ENCODE measurements around the gene F10. TPM values are rescaled to one million over a fixed set of nuclear protein-coding genes. Genes with fewer than 3 reads are reported as not detected.

Gene F10
- total and polyA plus RNA-seq, 4 experiments from 2014 or later: not detected

DNA sequence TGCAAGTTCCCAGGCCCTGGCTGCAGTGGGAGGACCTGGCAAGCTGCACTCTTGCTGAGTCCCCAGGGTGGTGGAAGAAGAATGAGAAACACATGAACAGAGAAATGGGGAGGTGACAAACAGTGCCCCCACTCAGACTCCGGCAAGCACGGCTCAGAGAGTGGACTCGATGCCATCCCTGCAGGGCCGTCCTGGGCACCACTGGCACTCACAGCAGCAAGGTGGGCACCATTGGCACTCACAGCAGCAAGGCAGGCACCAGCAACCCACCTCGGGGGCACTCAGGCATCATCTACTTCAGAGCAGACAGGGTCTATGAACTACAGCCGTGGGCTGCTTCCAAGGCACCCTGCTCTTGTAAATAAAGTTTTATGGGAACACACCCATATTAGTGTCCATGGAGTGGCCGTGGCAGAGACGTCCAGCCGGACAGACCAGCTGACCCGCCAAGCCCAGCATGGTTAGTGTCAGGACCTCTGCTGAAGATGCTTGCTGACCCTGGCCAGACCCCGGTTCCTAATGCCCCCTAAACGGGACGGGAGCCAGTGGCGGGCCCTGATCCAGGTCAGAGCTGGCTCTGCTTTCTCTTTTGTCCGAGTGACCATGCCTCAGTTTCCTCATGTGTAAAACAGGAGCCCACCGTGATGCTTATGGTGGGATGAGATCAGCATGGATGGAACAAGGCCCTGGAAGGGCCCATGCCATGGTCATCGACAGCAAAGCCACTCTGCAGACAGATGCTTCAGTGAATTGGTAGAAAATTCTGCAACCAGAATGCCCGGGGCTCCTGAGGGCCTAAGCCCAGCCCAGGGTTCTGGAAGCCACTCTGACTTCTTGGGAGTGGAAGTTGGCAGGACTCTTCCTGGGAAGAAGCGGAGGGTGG, 2.1 kb upstream of the F10 start:
- Mint-ChIP-seq H3K4me3 (no peak overlapping the region), H3K27me3 (peaks cover 4 to 6% of the 10 kb centered on the region in 2 donors), H3K9me3 (no peaks in the 10 kb centered on the region), H3K4me1 (peaks cover 0 to 4% (median 0%) of the 10 kb centered on the region in 4 donors), H3K36me3 (no peaks in the 10 kb centered on the region), H3K27ac (no peak overlapping the region)
- no peak overlapping the region for H3K4me3 ChIP-seq (ENCODE audit: low read length in 2 of 2)
- POLR2A ChIA-PET (ENCODE audit: partially characterized antibody): no interaction called here
- no peak overlapping the region for H3K27ac ChIP-seq (ENCODE audit: low read depth, low read length)
- intact Hi-C loops (cut with micrococcal nuclease): no loop called here
- no peaks in the 10 kb centered on the region for H3K4me1 ChIP-seq (ENCODE audit: insufficient read depth, low read length)
- no peak for DNase-seq
- H3K36me3 ChIP-seq (ENCODE audit: insufficient read depth, low read length): no peaks in the 10 kb centered on the region
- CTCF ChIA-PET (ENCODE audit: partially characterized antibody): no interaction called here
- no peaks in the 10 kb centered on the region for H3K27me3 ChIP-seq (ENCODE audit: insufficient read depth, low read length)
- no peaks in the 10 kb centered on the region for H3K9me3 ChIP-seq (ENCODE audit: control insufficient read depth in 1 of 2, low read length in 2 of 2)

DNA sequence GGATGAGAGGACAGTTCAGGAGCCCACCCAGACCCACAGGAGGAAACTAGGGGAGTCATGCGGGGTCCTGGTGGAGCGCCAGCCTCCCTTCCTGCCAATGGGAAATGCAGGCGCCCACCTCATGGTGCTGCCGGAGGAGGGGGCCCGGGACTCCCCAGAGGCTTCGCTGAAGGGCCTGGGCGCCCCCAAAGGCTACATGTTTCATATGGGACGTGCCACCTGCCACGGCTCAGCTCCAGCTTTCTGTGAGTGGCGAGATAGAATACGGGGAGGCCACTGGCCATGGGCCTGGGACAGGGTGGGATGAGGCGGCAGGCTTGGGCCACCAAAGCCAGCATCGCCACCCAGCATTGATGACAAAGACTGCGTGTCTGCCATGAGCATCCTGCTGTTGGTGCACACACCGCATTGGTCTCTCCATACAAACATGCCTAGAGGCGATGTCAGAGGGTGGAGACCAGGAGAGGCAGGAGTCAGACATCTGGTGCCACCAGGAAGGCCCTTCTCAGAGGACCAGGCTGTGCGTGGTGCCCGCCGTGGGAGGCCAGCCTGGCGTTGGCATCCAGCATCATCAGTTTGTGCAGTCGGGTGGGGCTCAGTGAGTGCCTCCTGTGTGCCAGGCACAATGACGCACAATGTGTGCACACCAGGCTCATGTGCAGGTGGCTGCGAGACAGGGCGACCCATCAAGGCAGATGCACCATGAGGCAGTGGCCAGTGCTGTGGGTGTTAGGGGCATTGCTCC, 1.2 kb upstream of the F10 start:
- H3K4me1 Mint-ChIP-seq: peaks cover 0 to 4% (median 0%) of the 10 kb centered on the region in 4 donors
- Histone ChIP-seq H3K4me1 (ENCODE audit: insufficient read depth, low read length) (no peaks in the 10 kb centered on the region), H3K27me3 (ENCODE audit: insufficient read depth, low read length) (no peaks in the 10 kb centered on the region), H3K27ac (ENCODE audit: low read depth, low read length) (no peak overlapping the region), H3K9me3 (ENCODE audit: control insufficient read depth in 1 of 2, low read length in 2 of 2) (no peaks in the 10 kb centered on the region), H3K36me3 (ENCODE audit: insufficient read depth, low read length) (no peaks in the 10 kb centered on the region), H3K4me3 (ENCODE audit: low read length in 2 of 2) (no peak overlapping the region)
- peaks cover 4 to 6% of the 10 kb centered on the region in 2 donors for H3K27me3 Mint-ChIP-seq
- CTCF ChIA-PET (ENCODE audit: partially characterized antibody): no interaction called here
- intact Hi-C loops (cut with micrococcal nuclease): no loop called here
- H3K9me3 Mint-ChIP-seq: no peaks in the 10 kb centered on the region
- H3K27ac Mint-ChIP-seq: no peak overlapping the region
- H3K4me3 Mint-ChIP-seq: no peak overlapping the region
- DNase-seq: no peak
- POLR2A ChIA-PET (ENCODE audit: partially characterized antibody): no interaction called here
- no peaks in the 10 kb centered on the region for H3K36me3 Mint-ChIP-seq

DNA sequence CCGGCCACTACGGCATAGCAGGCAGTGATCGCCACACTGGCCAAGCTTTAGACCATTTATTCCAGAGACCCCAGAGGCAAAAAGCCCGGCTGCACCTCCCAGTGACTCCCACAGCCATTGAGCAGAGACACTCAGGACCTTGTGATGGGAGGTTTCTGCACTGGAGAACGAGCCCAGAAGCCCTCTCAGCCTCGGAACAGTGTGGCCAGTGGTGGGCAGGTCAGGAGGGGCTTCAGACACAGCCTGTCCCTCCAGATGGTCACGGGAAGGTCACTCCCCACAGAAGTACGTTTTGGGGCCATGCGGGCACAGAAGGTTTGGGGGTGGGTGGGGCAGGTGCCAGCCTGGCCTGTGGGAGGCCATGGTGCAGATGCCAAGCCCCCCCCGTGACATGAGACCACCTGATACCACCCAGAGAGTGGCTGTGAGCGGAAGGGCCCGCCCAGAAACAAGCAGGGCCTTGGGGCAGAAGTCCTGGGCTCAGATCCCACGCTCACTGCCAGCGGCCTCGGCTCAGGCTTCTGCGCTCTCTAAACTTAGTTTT, 599 bp upstream of the F10 start:
- no peak overlapping the region for H3K27ac ChIP-seq (ENCODE audit: low read depth, low read length)
- no peak for DNase-seq
- Mint-ChIP-seq H3K36me3 (no peaks in the 10 kb centered on the region), H3K4me1 (peaks cover 0 to 4% (median 0%) of the 10 kb centered on the region in 4 donors), H3K27me3 (peaks cover 3 to 8% of the 10 kb centered on the region in 2 donors), H3K27ac (no peak overlapping the region), H3K4me3 (no peak overlapping the region), H3K9me3 (no peaks in the 10 kb centered on the region)
- CTCF ChIA-PET (ENCODE audit: partially characterized antibody): no interaction called here
- no peak overlapping the region for H3K4me3 ChIP-seq (ENCODE audit: low read length in 2 of 2)
- no peaks in the 10 kb centered on the region for H3K9me3 ChIP-seq (ENCODE audit: control insufficient read depth in 1 of 2, low read length in 2 of 2)
- H3K36me3 ChIP-seq (ENCODE audit: insufficient read depth, low read length): no peaks in the 10 kb centered on the region
- no peaks in the 10 kb centered on the region for H3K27me3 ChIP-seq (ENCODE audit: insufficient read depth, low read length)
- intact Hi-C loops (cut with micrococcal nuclease): no loop called here
- POLR2A ChIA-PET (ENCODE audit: partially characterized antibody): no interaction called here
- no peaks in the 10 kb centered on the region for H3K4me1 ChIP-seq (ENCODE audit: insufficient read depth, low read length)

DNA sequence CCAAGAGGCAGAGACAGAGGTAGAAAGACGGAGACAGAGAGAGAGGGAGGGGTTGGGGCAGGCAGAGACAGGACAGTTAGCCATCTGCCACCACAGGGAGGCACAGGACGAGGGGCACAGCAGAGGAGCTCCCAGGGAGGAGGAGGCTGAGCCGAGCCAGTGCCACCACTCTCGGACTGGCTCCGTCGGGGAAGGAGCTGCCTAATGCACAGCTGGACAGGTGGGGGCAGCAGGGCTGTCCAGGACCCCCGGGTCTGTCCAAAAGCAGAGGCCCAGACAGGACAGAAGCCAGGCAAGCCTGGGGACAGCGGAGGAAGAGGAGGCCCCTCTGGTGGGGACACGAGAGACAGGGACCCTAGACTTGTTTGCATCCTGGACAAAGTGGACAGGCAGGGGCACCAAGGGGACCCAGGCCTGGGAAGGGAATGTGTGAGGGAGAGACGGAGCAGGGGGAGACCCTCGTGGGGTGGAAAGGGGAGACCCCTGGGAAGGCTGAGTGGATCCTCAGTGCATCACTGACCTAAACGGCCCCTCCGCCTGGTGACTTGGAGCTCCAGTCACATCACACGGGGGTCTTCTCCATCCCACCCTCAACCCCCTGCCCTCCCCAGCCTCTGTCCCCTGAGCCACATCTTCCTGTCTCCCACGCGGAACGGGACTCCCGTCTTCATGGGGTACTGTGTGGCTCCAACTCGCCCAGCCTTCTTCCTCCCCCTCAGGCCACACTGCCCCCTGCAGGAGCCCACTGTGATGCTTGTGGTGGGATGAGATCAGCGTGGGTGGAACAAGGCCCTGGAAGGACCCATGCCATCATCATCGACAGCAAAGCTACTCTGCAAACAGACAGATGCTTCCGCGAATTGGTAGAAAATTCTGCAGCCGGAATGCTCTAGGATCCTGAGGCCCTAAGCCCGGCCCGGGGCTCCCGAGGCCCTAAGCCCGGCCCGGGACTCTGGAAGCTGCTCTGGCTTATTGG, 915 bp downstream of the F10 start:
- peaks cover 4 to 15% of the 10 kb centered on the region in 2 donors for H3K27me3 Mint-ChIP-seq
- Histone ChIP-seq H3K4me1 (ENCODE audit: insufficient read depth, low read length) (no peaks in the 10 kb centered on the region), H3K27ac (ENCODE audit: low read depth, low read length) (no peak overlapping the region), H3K9me3 (ENCODE audit: control insufficient read depth in 1 of 2, low read length in 2 of 2) (no peaks in the 10 kb centered on the region), H3K36me3 (ENCODE audit: insufficient read depth, low read length) (no peaks in the 10 kb centered on the region), H3K4me3 (ENCODE audit: low read length in 2 of 2) (no peak overlapping the region), H3K27me3 (ENCODE audit: insufficient read depth, low read length) (no peaks in the 10 kb centered on the region)
- intact Hi-C loops (cut with micrococcal nuclease): no loop called here
- POLR2A ChIA-PET (ENCODE audit: partially characterized antibody): no interaction called here
- H3K4me1 Mint-ChIP-seq: peaks cover 0 to 4% (median 0%) of the 10 kb centered on the region in 4 donors
- CTCF ChIA-PET (ENCODE audit: partially characterized antibody): no interaction called here
- no peaks in the 10 kb centered on the region for H3K9me3 Mint-ChIP-seq
- DNase-seq: no peak
- H3K4me3 Mint-ChIP-seq: no peak overlapping the region
- H3K36me3 Mint-ChIP-seq: no peaks in the 10 kb centered on the region
- peak overlapping the region in 1 of 7 donors; percentile 63 for H3K27ac Mint-ChIP-seq

DNA sequence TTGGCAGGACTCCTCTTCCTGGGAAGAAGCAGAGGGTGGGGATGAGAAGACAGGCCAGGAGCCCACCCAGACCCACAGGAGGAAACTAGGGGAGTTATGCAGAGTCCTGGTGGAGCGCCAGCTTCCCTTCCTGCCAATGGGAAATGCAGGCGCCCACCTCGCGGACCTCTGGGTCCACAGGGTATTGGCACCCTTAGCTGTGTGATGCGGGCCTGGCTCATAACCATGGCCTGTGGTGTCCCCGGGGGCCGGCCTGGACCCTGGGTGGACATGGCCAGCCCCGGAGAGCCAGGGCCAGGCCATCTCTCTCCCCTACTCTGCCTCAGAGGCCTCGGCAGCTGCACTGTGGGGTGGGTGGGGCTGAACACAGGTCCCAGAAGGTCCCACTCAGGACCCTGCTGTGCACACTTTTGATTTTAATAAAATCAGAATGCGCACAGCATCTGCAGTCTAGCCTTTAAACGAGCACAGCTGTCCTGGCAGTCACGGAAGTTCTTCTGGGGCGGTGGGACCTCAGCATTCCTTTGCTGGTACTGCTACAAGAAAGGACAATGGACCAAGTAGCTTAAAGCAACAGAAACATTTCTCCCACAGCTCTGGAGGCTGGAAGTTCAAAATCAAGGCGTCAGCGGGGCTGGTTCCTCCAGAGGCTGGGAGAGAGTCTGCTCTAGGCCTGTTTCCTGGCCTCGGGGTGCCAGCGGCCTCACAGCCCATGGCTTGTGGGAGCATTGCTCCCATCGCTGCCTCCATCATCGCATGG, 1.8 kb downstream of the F10 start:
- Mint-ChIP-seq H3K36me3 (no peaks in the 10 kb centered on the region), H3K4me3 (no peak overlapping the region), H3K27ac (no peak overlapping the region), H3K27me3 (peaks cover 4 to 22% of the 10 kb centered on the region in 2 donors), H3K4me1 (peaks cover 0 to 5% (median 1%) of the 10 kb centered on the region in 4 donors), H3K9me3 (no peaks in the 10 kb centered on the region)
- Histone ChIP-seq H3K36me3 (ENCODE audit: insufficient read depth, low read length) (no peaks in the 10 kb centered on the region), H3K9me3 (ENCODE audit: control insufficient read depth in 1 of 2, low read length in 2 of 2) (no peaks in the 10 kb centered on the region), H3K4me1 (ENCODE audit: insufficient read depth, low read length) (no peaks in the 10 kb centered on the region), H3K4me3 (ENCODE audit: low read length in 2 of 2) (no peak overlapping the region), H3K27ac (ENCODE audit: low read depth, low read length) (no peak overlapping the region), H3K27me3 (ENCODE audit: insufficient read depth, low read length) (peaks cover 5% of the 10 kb centered on the region)
- POLR2A ChIA-PET (ENCODE audit: partially characterized antibody): no interaction called here
- CTCF ChIA-PET (ENCODE audit: partially characterized antibody): no interaction called here
- no peak for DNase-seq
- intact Hi-C loops (cut with micrococcal nuclease): no loop called here

DNA sequence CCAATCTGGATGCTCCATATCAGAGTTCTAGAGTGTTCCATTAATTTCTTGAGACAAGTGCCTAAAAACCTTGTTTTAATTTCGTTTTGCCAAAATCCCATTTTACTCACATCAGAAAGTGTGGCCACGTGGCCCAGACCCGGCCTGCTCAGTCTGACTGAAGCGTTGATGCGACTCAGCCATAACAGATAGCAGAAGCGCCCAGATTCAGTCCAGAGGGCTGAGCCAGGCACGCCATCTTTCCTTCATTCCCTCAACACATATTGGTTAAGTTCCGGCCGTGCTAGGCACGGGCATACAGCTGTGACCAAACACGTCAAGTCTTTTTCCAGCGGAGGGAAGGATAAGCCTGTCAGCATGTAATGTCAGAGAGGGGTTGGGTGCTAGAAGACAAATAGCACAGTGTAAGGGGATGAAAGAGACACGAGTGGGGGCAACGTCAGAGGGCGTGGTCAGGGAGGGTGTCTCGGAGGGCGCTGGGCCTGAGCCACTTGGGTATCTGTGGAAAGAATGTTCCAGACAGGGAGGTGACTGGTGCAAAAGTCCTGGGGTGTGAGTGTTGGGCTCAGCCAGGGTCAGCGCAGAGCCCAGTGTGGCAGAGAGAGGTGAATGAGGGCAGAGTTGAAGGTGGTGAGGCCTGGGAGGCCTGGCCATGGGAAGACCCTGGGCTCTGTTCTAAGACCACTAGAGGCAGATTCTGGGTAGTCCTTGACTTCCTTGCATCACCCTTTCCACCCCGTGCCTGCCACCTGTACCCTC, 3.1 kb downstream of the F10 start:
- POLR2A ChIA-PET (ENCODE audit: partially characterized antibody): no interaction called here
- no peak for DNase-seq
- H3K9me3 ChIP-seq (ENCODE audit: control insufficient read depth in 1 of 2, low read length in 2 of 2): no peaks in the 10 kb centered on the region
- H3K36me3 ChIP-seq (ENCODE audit: insufficient read depth, low read length): no peaks in the 10 kb centered on the region
- no peaks in the 10 kb centered on the region for H3K4me1 ChIP-seq (ENCODE audit: insufficient read depth, low read length)
- no peak overlapping the region for H3K27ac ChIP-seq (ENCODE audit: low read depth, low read length)
- H3K4me3 Mint-ChIP-seq: no peak overlapping the region
- CTCF ChIA-PET (ENCODE audit: partially characterized antibody): no interaction called here
- H3K36me3 Mint-ChIP-seq: no peaks in the 10 kb centered on the region
- no peak overlapping the region for H3K4me3 ChIP-seq (ENCODE audit: low read length in 2 of 2)
- peaks cover 5% of the 10 kb centered on the region for H3K27me3 ChIP-seq (ENCODE audit: insufficient read depth, low read length)
- no peak overlapping the region for H3K27ac Mint-ChIP-seq
- H3K27me3 Mint-ChIP-seq: peaks cover 2 to 20% of the 10 kb centered on the region in 2 donors
- no peaks in the 10 kb centered on the region for H3K9me3 Mint-ChIP-seq
- intact Hi-C loops (cut with micrococcal nuclease): no loop called here
- peaks cover 0 to 5% (median 0%) of the 10 kb centered on the region in 4 donors for H3K4me1 Mint-ChIP-seq
